Tibial nerve (tissue), 4 donors: ENCODE data around the gene IMPDH1. TPM values are rescaled to one million over a fixed set of nuclear protein-coding genes. Genes with fewer than 3 reads are reported as not detected.
"Not testable (repeated sequence)": the region's sequence is repeated elsewhere in the genome, so short reads cannot be mapped to it uniquely, and the experiment has no call there.

ENCODE experiments used
- DNase-seq, 2 donors: peaks; one replicate each; pipeline ENCODE4 v3.0.0-alpha.2; 2019; ENCODE audit warnings: low spot score in 2 of 2
- H3K27ac ChIP-seq, 4 donors: fragments of 200-600 bp; sonication (generic) in 3 of 4; one replicate each; pipeline ENCODE4 v1.5.1; 2017 to 2019; ENCODE audit warnings: mild to moderate bottlenecking in 1 of 4
- H3K27me3 ChIP-seq, 2 donors: fragments of 200-600 bp; sonication (generic) in 1 of 2; one replicate each; pipeline versions ENCODE4 v1.5.1 to v1.6.0; 2017 to 2019
- H3K36me3 ChIP-seq, 3 donors: fragments of 200-600 bp; sonication (generic); one replicate each; pipeline ENCODE4 v1.5.1; 2018 to 2019
- H3K4me1 ChIP-seq, 4 donors: fragments of 200-600 bp; sonication (generic) in 3 of 4; one replicate each; pipeline ENCODE4 v1.5.1; 2017 to 2019
- H3K4me3 ChIP-seq, 4 donors: fragments of 200-600 bp; sonication (generic) in 3 of 4; one replicate each; pipeline ENCODE4 v1.5.1; 2017 to 2019; ENCODE audit warnings: mild to moderate bottlenecking in 1 of 4, moderate library complexity in 1 of 4
- H3K9me3 ChIP-seq, 4 donors: fragments of 200-600 bp; sonication (generic) in 3 of 4; one replicate each; pipeline ENCODE4 v1.5.1; 2017 to 2019
- CTCF ChIP-seq, 5 experiments: fragments of 200-600 bp in 3 of 5; fragments of 450-650 bp in 2 of 5; sonication (generic) in 3 of 5; IDR thresholded peaks; one replicate each; pipeline ENCODE4 v1.5.1; 2016 to 2019; ENCODE audit warnings: antibody characterized with exemption in 5 of 5, mild to moderate bottlenecking in 3 of 5, moderate library complexity in 2 of 5
- EP300 ChIP-seq, 2 donors: sonication (generic); formaldehyde crosslinking; IDR thresholded peaks; one replicate each; pipeline ENCODE4 v1.6.1; 2017; ENCODE audit warnings: antibody characterized with exemption in 2 of 2, mild to moderate bottlenecking in 1 of 2
- POLR2A ChIP-seq, 2 donors: fragments of 450-650 bp; IDR thresholded peaks; one replicate each; pipeline ENCODE4 v1.6.1; 2017; ENCODE audit warnings: antibody characterized with exemption in 2 of 2, mild to moderate bottlenecking in 2 of 2, moderate library complexity in 2 of 2
- WGBS, 2 donors: methylation state at CpG; one replicate each; pipeline ENCODE4 v1.1.5; 2018; 5-methylcytosine and 5-hydroxymethylcytosine counted together
- total RNA-seq, 4 donors: library from RNA; depleted of rRNA; stranded (reverse); fragments of >200 nt; gene quantifications; one replicate each; pipeline ENCODE4 v1.1.0, GENCODE V29; 2016

The IMPDH1 gene
- total RNA-seq = 100 to 1,000 TPM in 1 of 4 donors, 10 to 100 TPM in 3; 50.2 to 102 (median 74.0) TPM

GRCh38 chr7:128409596-128410450, at the start of gene IMPDH1:
Gene IMPDH1 (minus strand): TSS chr7:128409982. CDS start chr7:128409901, 81 bp downstream.
- Histone ChIP-seq H3K4me1 (peaks cover 0 to 50% (median 30%) of the 10 kb centered on the region in 4 donors), H3K27me3 (no peaks in the 10 kb centered on the region), H3K36me3 (no peaks in the 10 kb centered on the region), H3K4me3 (peak within 1 kb of the TSS; percentile 63 to 72 (median 66)), H3K27ac (peak within 1 kb of the TSS; percentile 81 to 96 (median 89)), H3K9me3 (peaks cover 0 to 4% (median 0%) of the 10 kb centered on the region in 4 donors)
- 1% methylated on average over 15 to 68 of the region's 87 CpGs for WGBS, 2 donors
- TF ChIP-seq CTCF (IDR thresholded peaks at IDR 0.05) = peak in 1 of 5 experiments; percentile 30
- TF ChIP-seq EP300 (IDR thresholded peaks at IDR 0.05) = peak in 1 of 2 donors; percentile 81
- peak; percentile 23 to 75 for TF ChIP-seq POLR2A (IDR thresholded peaks at IDR 0.05)
- DNase-seq = peak; percentile 87

GRCh38 chr7:128459394-128459878, 49.7 kb upstream of the IMPDH1 start:
- TF ChIP-seq EP300 (IDR thresholded peaks at IDR 0.05) = no peak
- TF ChIP-seq CTCF (IDR thresholded peaks at IDR 0.05) = peak; percentile 75 to 90 (median 88)
- Histone ChIP-seq H3K9me3 (no peaks in the 10 kb centered on the region), H3K36me3 (peaks cover 0 to 13% (median 0%) of the 10 kb centered on the region in 3 donors), H3K27ac (peak overlapping the region in 2 of 4 donors; percentile 56 to 94), H3K27me3 (no peaks in the 10 kb centered on the region), H3K4me3 (no peak overlapping the region), H3K4me1 (peaks cover 0 to 60% (median 19%) of the 10 kb centered on the region in 4 donors)
- 43 to 49% methylated on average over 5 of the region's 5 CpGs for WGBS, 2 donors
- DNase-seq = peak; percentile 60 to 80

GRCh38 chr7:128458956-128459355, 49.2 kb upstream of the IMPDH1 start:
- H3K27ac ChIP-seq = peak overlapping the region in 2 of 4 donors; percentile 56 to 94
- peaks cover 0 to 64% (median 20%) of the 10 kb centered on the region in 4 donors for H3K4me1 ChIP-seq
- no peak for TF ChIP-seq POLR2A (IDR thresholded peaks at IDR 0.05)
- TF ChIP-seq EP300 (IDR thresholded peaks at IDR 0.05) = no peak
- TF ChIP-seq CTCF (IDR thresholded peaks at IDR 0.05) = no peak
- no peaks in the 10 kb centered on the region for H3K27me3 ChIP-seq
- H3K36me3 ChIP-seq = peaks cover 0 to 13% (median 0%) of the 10 kb centered on the region in 3 donors
- no peak overlapping the region for H3K4me3 ChIP-seq
- H3K9me3 ChIP-seq = no peaks in the 10 kb centered on the region
- WGBS, 2 donors = 41 to 50% methylated on average over 3 of the region's 3 CpGs
- DNase-seq = no peak

GRCh38 chr7:128457385-128457784, 47.6 kb upstream of the IMPDH1 start:
- H3K27me3 ChIP-seq, H3K36me3 ChIP-seq, H3K9me3 ChIP-seq, DNase-seq: not testable (repeated sequence)
- peak overlapping the region in 2 of 4 donors; percentile 94 to 95 for H3K27ac ChIP-seq
- WGBS, 2 donors = 91 to 93% methylated on average over 6 of the region's 6 CpGs
- peak overlapping the region in 2 of 4 donors; percentile 25 to 92 for H3K4me3 ChIP-seq
- H3K4me1 ChIP-seq = peaks cover 0 to 72% (median 23%) of the 10 kb centered on the region in 4 donors

GRCh38 chr7:128456255-128456725, 46.5 kb upstream of the IMPDH1 start:
- WGBS, 2 donors = 8 to 15% methylated on average over 5 of the region's 5 CpGs
- peak overlapping the region; percentile 82 to 95 (median 94) for H3K27ac ChIP-seq
- peaks cover 0 to 73% (median 23%) of the 10 kb centered on the region in 4 donors for H3K4me1 ChIP-seq
- H3K36me3 ChIP-seq = peaks cover 0 to 7% (median 0%) of the 10 kb centered on the region in 3 donors
- no peaks in the 10 kb centered on the region for H3K27me3 ChIP-seq
- H3K4me3 ChIP-seq = peak overlapping the region; percentile 73 to 96 (median 88)
- no peak for DNase-seq
- TF ChIP-seq POLR2A (IDR thresholded peaks at IDR 0.05) = no peak
- no peak for TF ChIP-seq CTCF (IDR thresholded peaks at IDR 0.05)
- no peak for TF ChIP-seq EP300 (IDR thresholded peaks at IDR 0.05)
- no peaks in the 10 kb centered on the region for H3K9me3 ChIP-seq
